ENCODE data around the gene KRT82. TPM values are rescaled to one million over a fixed set of nuclear protein-coding genes. Genes with fewer than 3 reads are reported as not detected.

Gene KRT82
- total and polyA plus RNA-seq, 7 experiments from 2014 or later = not detected

DNA sequence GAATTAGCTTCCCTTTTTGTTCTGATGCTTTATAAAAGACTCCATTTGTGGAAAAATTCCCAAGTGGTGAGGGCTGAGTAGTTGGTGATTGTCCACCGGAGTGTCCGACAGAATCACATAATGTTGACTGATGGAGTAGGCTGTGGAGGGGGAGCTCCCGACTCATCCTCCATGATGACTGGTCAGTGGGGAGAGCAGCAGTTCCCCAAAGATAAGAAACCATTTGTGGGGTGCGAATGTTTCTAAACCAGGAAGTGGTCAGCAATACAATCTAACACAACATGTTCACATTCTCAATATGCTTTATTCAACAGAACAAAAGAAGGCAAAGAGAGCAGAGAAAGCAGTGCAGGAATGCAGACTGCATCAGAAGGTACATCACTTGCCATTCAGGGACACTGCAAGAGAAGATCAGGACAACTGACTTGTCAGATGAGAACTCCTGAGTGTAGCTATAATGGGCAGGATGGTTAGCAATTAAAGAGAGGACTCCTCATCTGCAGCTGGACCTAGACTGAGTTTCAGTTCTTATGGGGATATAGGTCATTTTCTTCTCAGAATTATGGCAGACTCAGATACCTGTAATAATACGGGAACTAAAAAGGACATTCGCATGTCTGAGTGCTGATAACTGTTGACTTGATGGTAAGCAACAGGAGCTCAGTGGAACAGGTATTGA, 40.4 kb upstream of the KRT82 start:
- no peaks in the 10 kb centered on the region for H3K4me1 ChIP-seq (ENCODE audit: control insufficient read depth in 2 of 2, insufficient read depth in 2 of 2, low read length in 2 of 2)
- intact Hi-C loops (cut with micrococcal nuclease) = no loop called here
- DNase-seq = no peak
- Mint-ChIP-seq H3K9me3 (no peaks in the 10 kb centered on the region), H3K4me1 (peaks cover 0 to 10% (median 0%) of the 10 kb centered on the region in 7 donors), H3K27ac (no peak overlapping the region), H3K4me3 (no peak overlapping the region), H3K27me3 (peaks cover 5 to 38% (median 14%) of the 10 kb centered on the region in 5 donors), H3K36me3 (no peaks in the 10 kb centered on the region)
- no peak overlapping the region for H3K27ac ChIP-seq (ENCODE audit: low read depth, low read length)
- ATAC-seq = peak; percentile 60
- CTCF ChIA-PET = no interaction called here
- H3K36me3 ChIP-seq (ENCODE audit: control insufficient read depth in 2 of 3, insufficient read depth in 3 of 3, low read length in 3 of 3) = no peaks in the 10 kb centered on the region
- H3K27me3 ChIP-seq (ENCODE audit: control insufficient read depth in 2 of 2, insufficient read depth in 2 of 2, low read length in 2 of 2) = no peaks in the 10 kb centered on the region
- no peaks in the 10 kb centered on the region for H3K9me3 ChIP-seq (ENCODE audit: control insufficient read depth in 2 of 3, low read length in 3 of 3)
- H3K4me3 ChIP-seq (ENCODE audit: low read length) = no peak overlapping the region
- POLR2A ChIA-PET = no interaction called here

DNA sequence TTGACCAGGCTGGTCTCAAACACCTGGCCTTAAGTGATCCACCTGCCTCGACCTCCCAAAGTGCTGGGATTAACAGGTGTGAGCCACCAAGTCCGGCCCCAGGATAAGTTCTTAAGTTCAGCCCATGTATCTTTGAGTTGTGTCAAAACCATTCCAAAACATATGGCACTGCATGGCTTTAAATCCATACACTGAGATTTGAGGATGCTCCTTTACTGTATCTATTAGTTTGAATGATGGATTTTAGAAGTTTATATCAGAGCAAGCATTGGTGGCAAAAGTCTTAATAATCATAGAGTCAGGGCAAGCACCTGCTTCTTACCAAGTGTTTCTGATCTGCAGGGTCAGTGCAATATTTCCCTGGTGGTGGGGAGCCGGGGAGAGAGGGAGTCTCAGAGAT, 39.7 kb upstream of the KRT82 start:
- H3K4me3 ChIP-seq (ENCODE audit: low read length) = no peak overlapping the region
- H3K36me3 ChIP-seq (ENCODE audit: control insufficient read depth in 2 of 3, insufficient read depth in 3 of 3, low read length in 3 of 3) = no peaks in the 10 kb centered on the region
- H3K27me3 ChIP-seq (ENCODE audit: control insufficient read depth in 2 of 2, insufficient read depth in 2 of 2, low read length in 2 of 2) = no peaks in the 10 kb centered on the region
- CTCF ChIA-PET = no interaction called here
- H3K9me3 ChIP-seq (ENCODE audit: control insufficient read depth in 2 of 3, low read length in 3 of 3) = no peaks in the 10 kb centered on the region
- H3K27ac ChIP-seq (ENCODE audit: low read depth, low read length) = no peak overlapping the region
- no peak for DNase-seq
- Mint-ChIP-seq H3K9me3 (no peaks in the 10 kb centered on the region), H3K27ac (no peak overlapping the region), H3K36me3 (no peaks in the 10 kb centered on the region), H3K4me3 (no peak overlapping the region), H3K27me3 (peaks cover 5 to 42% (median 20%) of the 10 kb centered on the region in 5 donors), H3K4me1 (peaks cover 0 to 10% (median 0%) of the 10 kb centered on the region in 7 donors)
- intact Hi-C loops (cut with micrococcal nuclease) = no loop called here
- no peak for ATAC-seq
- no peaks in the 10 kb centered on the region for H3K4me1 ChIP-seq (ENCODE audit: control insufficient read depth in 2 of 2, insufficient read depth in 2 of 2, low read length in 2 of 2)
- POLR2A ChIA-PET = no interaction called here

DNA sequence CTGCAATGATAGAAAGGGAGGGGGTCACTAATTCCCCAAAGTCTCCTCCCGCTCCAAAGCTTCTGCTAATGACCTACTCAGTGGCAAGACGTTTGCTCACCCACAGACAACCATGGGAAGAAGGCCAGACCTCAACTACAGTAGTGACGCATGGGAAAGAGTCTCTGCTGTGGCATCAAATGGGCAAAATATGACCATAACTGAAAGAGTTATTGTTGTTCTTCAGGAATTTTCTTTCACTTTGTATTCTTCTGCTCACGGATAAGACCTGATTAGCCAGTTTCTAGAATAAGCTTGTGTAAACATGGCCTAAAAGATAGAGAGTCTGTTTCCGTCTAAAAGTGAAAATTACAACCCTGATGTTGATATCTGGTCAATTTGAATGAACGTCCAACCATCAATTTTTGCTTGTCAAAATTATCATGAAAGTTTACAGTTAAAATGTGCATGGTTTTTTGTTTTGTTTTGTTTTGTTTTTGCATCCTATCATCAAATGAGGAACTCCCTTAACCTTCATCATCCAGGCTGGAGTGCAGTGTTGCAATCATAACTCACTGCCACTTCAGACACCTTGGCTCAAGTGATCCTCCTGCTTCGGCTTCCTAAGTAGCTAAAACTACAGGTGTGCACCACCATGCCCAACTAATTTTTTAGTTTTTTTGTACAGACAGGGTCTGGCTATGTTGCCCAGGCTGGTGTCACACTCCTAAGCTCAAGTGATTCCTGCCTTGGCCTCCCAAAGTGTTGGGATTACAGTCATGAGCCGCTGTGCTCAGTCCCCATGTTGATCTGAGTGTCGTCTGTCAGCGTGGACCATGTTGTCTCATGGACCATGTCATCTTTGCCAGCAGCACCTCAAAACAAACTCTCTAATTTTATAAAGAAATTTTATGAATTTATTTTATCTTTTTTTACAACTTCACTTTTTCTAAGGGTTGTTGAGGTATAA, 38.8 kb upstream of the KRT82 start:
- Histone ChIP-seq H3K36me3 (ENCODE audit: control insufficient read depth in 2 of 3, insufficient read depth in 3 of 3, low read length in 3 of 3) (no peaks in the 10 kb centered on the region), H3K4me1 (ENCODE audit: control insufficient read depth in 2 of 2, insufficient read depth in 2 of 2, low read length in 2 of 2) (no peaks in the 10 kb centered on the region), H3K27me3 (ENCODE audit: control insufficient read depth in 2 of 2, insufficient read depth in 2 of 2, low read length in 2 of 2) (no peaks in the 10 kb centered on the region), H3K9me3 (ENCODE audit: control insufficient read depth in 2 of 3, low read length in 3 of 3) (no peaks in the 10 kb centered on the region), H3K27ac (ENCODE audit: low read depth, low read length) (no peak overlapping the region), H3K4me3 (ENCODE audit: low read length) (no peak overlapping the region)
- intact Hi-C loops (cut with micrococcal nuclease) = no loop called here
- Mint-ChIP-seq H3K27me3 (peaks cover 5 to 40% (median 21%) of the 10 kb centered on the region in 5 donors), H3K4me1 (peaks cover 0 to 10% (median 0%) of the 10 kb centered on the region in 7 donors), H3K9me3 (no peaks in the 10 kb centered on the region), H3K4me3 (no peak overlapping the region), H3K27ac (no peak overlapping the region), H3K36me3 (no peaks in the 10 kb centered on the region)
- DNase-seq (no peak), ATAC-seq (no peak)
- ChIA-PET CTCF (interaction anchor here (1.0 kb wide), 1 partner anchor 9 kb away, joined by 4 read pairs; no protein-coding TSS in a partner anchor), POLR2A (no interaction called here)

DNA sequence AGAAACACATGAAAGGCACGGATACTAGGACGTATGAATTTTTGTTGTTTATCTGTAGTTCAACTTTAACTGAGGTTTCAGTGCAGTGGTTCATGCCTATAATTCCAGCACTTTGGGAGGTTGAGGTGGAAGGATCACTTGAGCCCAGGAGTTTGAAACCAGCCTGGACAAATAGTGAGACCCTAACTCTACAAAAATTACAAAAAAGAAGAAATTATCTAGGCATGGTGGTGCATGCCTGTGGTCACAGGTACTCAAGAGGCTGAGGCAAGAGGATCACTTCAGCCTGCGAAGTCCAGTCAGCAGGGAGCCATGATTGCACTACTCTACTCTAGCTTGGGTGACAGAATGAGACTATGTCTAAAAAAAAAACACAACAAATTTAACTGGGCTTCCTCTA, 37.8 kb upstream of the KRT82 start:
- DNase-seq (no peak), ATAC-seq (no peak)
- H3K9me3 Mint-ChIP-seq = no peaks in the 10 kb centered on the region
- Histone ChIP-seq H3K4me1 (ENCODE audit: control insufficient read depth in 2 of 2, insufficient read depth in 2 of 2, low read length in 2 of 2) (no peaks in the 10 kb centered on the region), H3K27ac (ENCODE audit: low read depth, low read length) (no peak overlapping the region), H3K36me3 (ENCODE audit: control insufficient read depth in 2 of 3, insufficient read depth in 3 of 3, low read length in 3 of 3) (no peaks in the 10 kb centered on the region), H3K27me3 (ENCODE audit: control insufficient read depth in 2 of 2, insufficient read depth in 2 of 2, low read length in 2 of 2) (no peaks in the 10 kb centered on the region), H3K9me3 (ENCODE audit: control insufficient read depth in 2 of 3, low read length in 3 of 3) (no peaks in the 10 kb centered on the region), H3K4me3 (ENCODE audit: low read length) (no peak overlapping the region)
- no peaks in the 10 kb centered on the region for H3K36me3 Mint-ChIP-seq
- peaks cover 0 to 10% (median 0%) of the 10 kb centered on the region in 7 donors for H3K4me1 Mint-ChIP-seq
- CTCF ChIA-PET = no interaction called here
- POLR2A ChIA-PET = no interaction called here
- intact Hi-C loops (cut with micrococcal nuclease) = no loop called here
- no peak overlapping the region for H3K4me3 Mint-ChIP-seq
- no peak overlapping the region for H3K27ac Mint-ChIP-seq
- H3K27me3 Mint-ChIP-seq = peaks cover 5 to 40% (median 21%) of the 10 kb centered on the region in 5 donors

DNA sequence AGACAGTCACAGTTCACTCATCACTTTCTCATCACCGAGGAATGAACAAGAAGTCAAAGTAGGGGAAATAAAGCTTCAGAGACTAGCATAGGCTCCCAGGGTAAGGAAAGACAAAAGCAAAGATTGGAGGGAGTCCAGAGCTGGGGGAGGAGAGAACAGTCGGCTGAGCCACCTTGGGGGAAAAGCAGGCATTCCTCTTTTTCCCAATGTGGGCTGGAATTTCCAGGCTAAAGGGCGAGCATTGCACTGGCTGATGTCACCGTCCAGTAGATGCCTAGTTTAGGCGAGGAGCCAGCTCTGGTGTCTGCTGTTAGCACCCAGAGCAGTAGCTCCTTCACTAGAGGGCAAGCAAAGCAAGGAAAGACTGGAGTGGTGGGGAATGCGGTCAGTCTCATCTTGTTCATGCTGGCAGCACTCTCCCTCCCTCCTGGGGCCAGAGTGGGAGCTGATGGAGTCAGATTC, 36.5 kb upstream of the KRT82 start:
- Histone ChIP-seq H3K27me3 (ENCODE audit: control insufficient read depth in 2 of 2, insufficient read depth in 2 of 2, low read length in 2 of 2) (no peaks in the 10 kb centered on the region), H3K27ac (ENCODE audit: low read depth, low read length) (no peak overlapping the region), H3K4me3 (ENCODE audit: low read length) (no peak overlapping the region), H3K4me1 (ENCODE audit: control insufficient read depth in 2 of 2, insufficient read depth in 2 of 2, low read length in 2 of 2) (no peaks in the 10 kb centered on the region), H3K36me3 (ENCODE audit: control insufficient read depth in 2 of 3, insufficient read depth in 3 of 3, low read length in 3 of 3) (no peaks in the 10 kb centered on the region), H3K9me3 (ENCODE audit: control insufficient read depth in 2 of 3, low read length in 3 of 3) (no peaks in the 10 kb centered on the region)
- H3K9me3 Mint-ChIP-seq = no peaks in the 10 kb centered on the region
- POLR2A ChIA-PET = no interaction called here
- no peak overlapping the region for H3K27ac Mint-ChIP-seq
- H3K4me3 Mint-ChIP-seq = no peak overlapping the region
- H3K27me3 Mint-ChIP-seq = peaks cover 5 to 38% (median 21%) of the 10 kb centered on the region in 5 donors
- CTCF ChIA-PET = no interaction called here
- H3K36me3 Mint-ChIP-seq = no peaks in the 10 kb centered on the region
- H3K4me1 Mint-ChIP-seq = peaks cover 0 to 4% (median 0%) of the 10 kb centered on the region in 7 donors
- ATAC-seq (no peak), DNase-seq (no peak)
- intact Hi-C loops (cut with micrococcal nuclease) = no loop called here

DNA sequence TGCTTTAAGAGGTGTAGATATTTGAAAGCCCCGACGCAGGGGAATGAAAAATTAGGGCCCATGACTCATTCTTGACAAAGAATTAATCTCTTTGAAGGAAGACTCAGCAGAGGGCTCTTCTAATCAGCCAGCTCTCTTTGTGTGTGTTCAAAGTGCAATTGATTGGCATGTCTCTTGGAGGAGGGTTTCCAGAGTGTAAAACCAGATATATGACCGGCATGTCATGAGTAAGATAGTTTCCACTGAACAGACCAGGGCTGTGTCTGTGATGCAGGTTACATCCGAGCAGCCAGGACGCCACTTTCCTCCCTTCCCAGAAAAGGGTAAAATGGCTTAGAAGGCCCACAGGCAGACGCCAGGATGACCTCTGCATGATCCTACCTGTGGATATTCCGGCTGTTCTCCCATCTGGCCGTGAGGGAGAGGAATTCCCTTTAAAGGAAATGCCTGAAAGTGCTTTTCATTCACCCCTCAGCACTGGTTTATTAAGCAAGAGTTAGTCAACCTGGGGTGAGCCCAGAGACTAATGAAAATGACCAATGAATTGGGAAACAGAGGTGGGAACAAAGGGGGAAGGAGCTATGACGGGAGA, 35.3 kb upstream of the KRT82 start:
- Histone ChIP-seq H3K4me1 (ENCODE audit: control insufficient read depth in 2 of 2, insufficient read depth in 2 of 2, low read length in 2 of 2) (no peaks in the 10 kb centered on the region), H3K27ac (ENCODE audit: low read depth, low read length) (no peak overlapping the region), H3K36me3 (ENCODE audit: control insufficient read depth in 2 of 3, insufficient read depth in 3 of 3, low read length in 3 of 3) (no peaks in the 10 kb centered on the region), H3K9me3 (ENCODE audit: control insufficient read depth in 2 of 3, low read length in 3 of 3) (no peaks in the 10 kb centered on the region), H3K27me3 (ENCODE audit: control insufficient read depth in 2 of 2, insufficient read depth in 2 of 2, low read length in 2 of 2) (no peaks in the 10 kb centered on the region), H3K4me3 (ENCODE audit: low read length) (no peak overlapping the region)
- Mint-ChIP-seq H3K27ac (no peak overlapping the region), H3K9me3 (no peaks in the 10 kb centered on the region), H3K27me3 (peaks cover 13 to 43% (median 30%) of the 10 kb centered on the region in 5 donors), H3K4me1 (peaks cover 0 to 2% (median 0%) of the 10 kb centered on the region in 7 donors), H3K4me3 (no peak overlapping the region), H3K36me3 (no peaks in the 10 kb centered on the region)
- intact Hi-C loops (cut with micrococcal nuclease) = no loop called here
- ChIA-PET CTCF (no interaction called here), POLR2A (no interaction called here)
- ATAC-seq (no peak), DNase-seq (no peak)
